DMS79 treated with DMSO at 0.1 percent for 48 hours (cell line): ENCODE results near the gene SPATA32.
A peak's percentile ranks its signal among the peaks of the same experiment; 100 is the strongest.
"Not testable (repeated sequence)": the region's sequence is repeated elsewhere in the genome, so short reads cannot be mapped to it uniquely, and the experiment has no call there.

Source experiments
- DNase-seq: peaks from one replicate; lab custom pipeline; 2025; lab: John Stamatoyannopoulos, UW

The SPATA32 gene

GRCh38 chr17:45261577-45262515 lies at the start of gene SPATA32:
Gene SPATA32 (minus strand): TSS chr17:45262094. CDS start chr17:45262016, 78 bp downstream.
- DNase-seq: no peak

DNA sequence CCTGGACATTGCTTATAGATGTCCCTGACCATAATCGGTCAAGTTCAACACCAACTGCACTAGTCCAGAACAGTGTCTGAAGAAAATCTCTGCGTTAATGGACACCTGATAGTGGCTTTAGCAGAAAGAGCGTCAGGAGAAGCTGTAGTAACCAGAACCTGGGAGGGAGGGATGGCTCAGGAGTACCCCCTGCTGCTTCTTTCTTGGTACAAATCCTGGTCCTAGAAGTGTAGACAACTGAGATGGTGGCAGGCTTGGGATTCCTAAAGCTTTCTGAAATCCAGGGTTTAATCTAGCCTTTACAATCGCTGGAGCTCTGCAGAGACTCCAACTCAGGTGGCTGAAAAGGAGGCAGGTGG lies 49.5 kb upstream of the SPATA32 start:
- DNase-seq: no peak

- DNase-seq: peak; percentile 92
These were observed 48.8 kb upstream of the SPATA32 start for GRCh38 chr17:45310380-45311324.

GRCh38 chr17:45309400-45309799 lies 47.5 kb upstream of the SPATA32 start:
- DNase-seq: peak; percentile 70

GRCh38 chr17:45308840-45309239 lies 46.9 kb upstream of the SPATA32 start:
- no peak for DNase-seq

- no peak for DNase-seq
These were observed 46.1 kb upstream of the SPATA32 start for GRCh38 chr17:45308016-45308365.

DNA sequence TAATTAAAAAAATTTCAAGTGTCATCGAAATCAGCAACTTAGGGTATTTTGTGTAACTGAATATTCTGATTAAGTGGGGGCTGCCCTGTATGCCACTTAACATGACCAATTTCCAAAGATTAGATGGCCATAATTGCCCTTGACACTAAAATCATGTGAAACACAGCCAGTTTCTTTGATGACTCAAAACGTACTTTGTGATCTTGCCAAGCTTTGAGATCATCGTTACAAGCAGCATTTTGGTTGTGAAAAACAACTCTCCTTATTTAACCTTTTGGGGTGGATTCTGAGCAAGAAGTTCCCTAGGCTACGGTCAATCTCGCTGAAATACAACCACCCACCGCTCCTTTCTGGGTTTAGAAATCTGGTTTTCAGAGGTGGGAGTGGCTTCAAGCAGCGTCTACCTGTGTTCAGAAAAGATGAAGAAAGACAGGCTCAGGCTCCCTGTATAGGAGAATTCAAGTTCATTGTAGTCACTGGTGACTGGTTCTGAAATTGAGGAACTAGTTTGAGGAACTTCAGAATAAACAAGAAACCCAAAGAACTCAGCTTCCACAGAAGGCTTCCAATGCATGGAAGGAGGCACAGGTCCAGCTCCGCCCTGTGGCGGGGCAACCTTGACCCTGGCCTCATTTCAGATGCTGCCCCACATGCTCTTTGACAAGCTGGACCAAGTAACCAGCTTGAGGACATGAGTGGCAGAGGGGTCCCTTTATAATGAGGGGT lies 45.6 kb upstream of the SPATA32 start:
- DNase-seq: peak; percentile 32

GRCh38 chr17:45306623-45307022 lies 44.7 kb upstream of the SPATA32 start:
- DNase-seq: no peak

DNA sequence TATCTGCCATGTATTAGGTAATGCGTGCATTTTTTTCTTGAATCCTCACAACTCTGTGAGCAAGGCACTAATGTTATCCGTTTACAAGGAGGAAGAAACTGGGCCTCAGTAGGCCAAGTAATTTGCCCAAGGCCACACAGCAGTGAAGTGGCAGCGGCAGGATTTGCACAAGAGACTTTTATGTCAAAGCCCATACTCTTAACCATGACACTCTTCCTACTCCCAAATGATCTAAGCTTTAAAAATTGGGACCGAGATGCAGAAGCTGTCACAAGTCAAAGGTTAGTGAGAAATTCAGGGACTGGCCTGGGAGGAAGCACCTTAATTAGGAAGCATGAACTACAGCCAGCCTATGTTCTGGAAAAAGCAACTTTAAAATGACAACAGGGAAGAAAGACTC lies 44.2 kb upstream of the SPATA32 start:
- DNase-seq: no peak

DNA sequence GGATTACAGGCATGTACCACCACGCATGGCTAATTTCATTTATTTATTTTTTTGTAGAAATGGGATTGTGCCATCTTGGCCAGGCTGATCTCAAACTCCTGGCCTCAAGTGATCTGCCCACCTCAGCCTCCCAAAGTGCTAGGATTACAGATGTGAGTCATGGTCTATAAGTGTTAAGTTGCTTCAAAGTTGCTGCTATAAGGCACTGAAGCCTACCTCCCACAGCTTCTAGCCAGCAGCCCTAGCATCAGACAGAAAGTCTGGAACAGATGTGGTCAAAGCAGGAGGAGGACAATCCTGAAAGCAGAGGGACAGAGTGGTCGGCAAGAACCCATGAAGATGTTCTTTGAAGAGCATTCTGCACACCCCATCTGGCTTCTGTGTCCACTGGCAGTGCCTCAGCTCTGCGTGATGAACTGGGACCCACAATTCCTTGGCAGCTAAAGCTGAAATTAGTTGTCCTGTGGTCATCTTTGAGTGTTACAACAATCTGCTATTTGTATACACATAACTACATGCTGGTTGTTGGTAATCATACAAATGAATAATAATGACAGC lies 43.7 kb upstream of the SPATA32 start:
- no peak for DNase-seq

DNA sequence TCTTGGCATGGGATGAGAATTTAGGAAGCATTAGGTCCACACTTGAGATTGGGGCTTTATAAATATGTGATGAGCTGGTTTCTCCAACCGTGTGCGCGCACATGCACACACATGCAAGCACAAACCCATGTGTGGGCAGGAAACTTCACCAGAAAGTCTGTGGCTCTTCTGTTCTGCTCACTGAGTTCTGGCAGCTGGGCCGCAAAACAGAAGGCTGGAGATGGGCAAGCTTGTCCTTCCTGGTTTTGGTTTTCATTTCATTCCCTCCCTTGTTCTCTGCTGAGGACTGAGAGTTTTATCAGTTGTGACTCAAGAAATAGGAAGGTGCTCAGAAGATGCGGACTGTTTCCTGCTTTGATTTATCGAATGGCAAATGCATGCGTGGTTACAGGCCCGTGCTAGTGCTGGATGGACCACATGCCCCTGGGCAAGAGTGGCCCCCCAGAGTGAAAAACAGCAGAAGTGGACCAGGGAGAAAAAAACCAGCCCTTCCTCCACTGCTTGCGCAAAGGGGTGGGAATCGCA lies 40.8 kb upstream of the SPATA32 start:
- no peak for DNase-seq

GRCh38 chr17:45302220-45302619 lies 40.3 kb upstream of the SPATA32 start:
- DNase-seq: not testable (repeated sequence)

DNA sequence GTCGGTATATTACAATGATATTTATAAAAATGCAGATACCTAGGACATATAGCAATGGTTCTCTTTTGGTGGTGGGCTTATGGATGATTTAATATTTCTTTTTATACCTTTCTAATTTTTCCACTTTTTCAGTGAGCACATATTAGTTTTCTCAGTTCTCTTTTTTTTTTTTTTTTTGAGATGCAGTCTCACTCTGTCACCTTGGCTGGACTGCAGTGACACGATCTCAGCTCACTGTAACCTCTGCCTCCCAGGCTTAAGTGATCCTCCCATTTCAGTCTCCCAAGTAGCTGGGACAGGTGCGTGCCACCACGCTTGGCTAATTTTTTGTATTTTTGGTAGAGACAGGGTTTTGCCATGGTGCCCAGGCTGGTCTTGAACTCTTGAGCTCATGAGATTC lies 39.8 kb upstream of the SPATA32 start:
- no peak for DNase-seq

DNA sequence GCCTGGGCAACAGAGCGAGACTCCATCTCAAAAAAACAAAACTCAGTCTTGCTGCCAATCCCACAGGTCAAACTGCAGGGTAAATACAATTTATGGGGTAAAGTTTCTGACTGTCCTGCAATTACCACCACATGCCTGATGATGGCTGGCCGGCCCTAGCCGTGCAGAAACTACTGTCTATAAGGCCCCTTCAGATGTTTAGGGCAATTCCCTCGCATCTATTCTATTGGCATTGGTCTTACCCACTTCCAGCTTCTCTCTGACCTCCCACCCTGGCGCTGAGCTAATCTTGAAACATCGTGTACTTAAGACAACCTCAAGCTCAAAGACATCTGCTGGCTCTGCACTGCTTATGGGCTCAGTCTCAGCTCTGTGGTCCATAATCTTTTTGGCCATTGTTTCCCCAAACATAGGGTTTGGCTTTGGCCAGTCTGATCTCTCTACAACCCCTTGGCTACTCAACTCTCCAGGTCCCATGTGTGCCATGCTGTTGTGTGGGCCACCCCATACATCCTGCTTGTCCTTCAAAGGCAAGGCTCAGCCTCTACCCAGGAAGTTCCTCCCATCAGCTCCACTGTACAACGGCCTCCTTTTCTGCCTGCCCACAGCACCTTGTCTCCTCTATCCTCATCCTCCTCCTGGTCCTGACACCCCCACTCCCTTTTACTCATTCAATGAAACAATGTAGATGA lies 38.3 kb upstream of the SPATA32 start:
- DNase-seq: no peak

DNA sequence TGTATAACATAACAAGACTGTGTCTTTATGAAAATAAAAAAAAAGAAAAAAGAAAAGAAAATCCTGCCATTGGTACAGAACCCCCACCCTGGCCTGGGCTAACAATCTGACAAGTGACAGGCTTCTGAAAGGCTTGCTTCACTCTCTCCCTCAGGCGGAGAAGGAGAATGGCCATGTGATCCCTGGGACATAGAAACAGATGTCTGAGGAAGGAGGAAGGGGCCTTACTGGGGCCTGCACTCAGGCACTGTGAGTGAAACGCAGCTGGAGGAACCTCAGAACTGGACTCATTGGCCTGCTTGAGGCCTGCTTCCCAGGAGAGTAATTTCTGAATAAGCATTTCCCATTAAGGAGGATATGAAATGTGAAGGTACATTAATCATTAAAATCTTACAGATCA lies 37.5 kb upstream of the SPATA32 start:
- no peak for DNase-seq

DNA sequence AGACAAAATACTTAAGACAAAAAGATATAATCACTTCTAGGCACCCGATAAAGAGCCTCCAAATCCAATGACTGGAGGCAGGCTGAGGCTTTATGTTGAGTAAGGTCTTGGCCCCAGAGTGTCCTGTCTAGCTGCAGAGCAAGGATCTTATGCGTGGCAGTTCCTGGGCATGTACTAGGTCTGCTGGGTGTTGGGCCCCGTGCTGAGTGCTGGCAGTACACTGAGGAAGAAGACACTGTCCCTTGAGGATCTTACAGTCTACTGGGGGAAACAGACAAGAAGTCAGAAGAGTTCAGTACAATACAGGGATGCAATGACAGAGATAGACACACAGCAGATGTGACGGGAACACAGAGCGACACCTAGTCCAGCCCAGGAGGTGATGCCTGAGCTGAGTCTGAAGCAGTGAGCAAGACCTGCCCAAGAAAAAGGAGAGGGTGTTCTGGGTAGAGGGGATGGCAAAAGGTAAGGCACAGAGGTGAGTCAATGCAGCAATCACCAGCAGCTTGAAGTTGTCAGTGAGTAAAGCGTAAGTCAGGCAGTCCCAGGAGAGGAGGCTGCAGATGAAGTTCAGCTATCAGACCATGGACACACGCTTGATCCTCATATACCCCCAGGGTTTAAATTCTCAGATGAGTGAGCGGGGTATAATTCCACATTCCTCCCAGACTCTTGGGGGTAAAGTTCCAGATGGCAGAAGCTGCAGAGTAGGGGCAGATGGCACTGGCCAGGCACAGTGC lies 36.8 kb upstream of the SPATA32 start:
- DNase-seq: no peak

GRCh38 chr17:45296833-45297124 lies 34.9 kb upstream of the SPATA32 start:
- no peak for DNase-seq

GRCh38 chr17:45296003-45296832 lies 34.3 kb upstream of the SPATA32 start:
- DNase-seq: no peak

- DNase-seq: no peak
These were observed 32.6 kb upstream of the SPATA32 start for GRCh38 chr17:45294506-45294905.
